ENCODE measurements around the gene MUTYH. TPM values are rescaled to one million over a fixed set of nuclear protein-coding genes. Genes with fewer than 3 reads are reported as not detected.

Gene MUTYH
- total and polyA plus RNA-seq, 2 of the 8 experiments (the other 6 are each of a cell fraction or from before 2014, with no cell fraction given): 51.9 to 65.7 TPM

- FAIRE-seq: no peak
- H3K4me1 ChIP-seq (replicated peaks in 1 of 4; ENCODE audit: control insufficient read depth in 3 of 4, insufficient read depth in 4 of 4, low read length in 3 of 4): no peaks in the 10 kb centered on the region
- no peak overlapping the region for H3K23ac ChIP-seq (ENCODE audit: insufficient read length)
- no peak overlapping the region for H2AK5ac ChIP-seq (ENCODE audit: low read depth, low read length)
- no peaks in the 10 kb centered on the region for H3K79me1 ChIP-seq (ENCODE audit: low read depth, low read length)
- H3K79me2 ChIP-seq (ENCODE audit: control insufficient read depth in 1 of 2, insufficient read depth in 2 of 2, low read length in 2 of 2): no peaks in the 10 kb centered on the region
- no peak overlapping the region for H2BK120ac ChIP-seq (replicated peaks; ENCODE audit: low read depth, low read length)
- H3K23me2 ChIP-seq (ENCODE audit: low read depth, low read length): no peaks in the 10 kb centered on the region
- H2AFZ ChIP-seq (ENCODE audit: low read length): no peak overlapping the region
- no peaks in the 10 kb centered on the region for H3K27me3 ChIP-seq (replicated peaks in 1 of 4; ENCODE audit: control insufficient read depth in 3 of 4, extremely low read depth in 1 of 4, insufficient read depth in 3 of 4, low read length in 3 of 4)
- 81% methylated on average over 3 of the region's 3 CpGs; no CpG with 5 or more reads in 1 of the 2 experiments for WGBS, 2 experiments (ENCODE audit: extremely low coverage in 1 of 2, insufficient coverage in 1 of 2, insufficient read length in 1 of 2, insufficient replicate concordance in 2 of 2, low coverage in 1 of 2, low lambda C conversion rate in 2 of 2, missing lambda C conversion rate in 1 of 2)
- POLR2A ChIA-PET (ENCODE audit: partially characterized antibody): no interaction called here
- H3K9ac ChIP-seq (replicated peaks in 1 of 4; ENCODE audit: extremely low read depth in 1 of 4, low read depth in 3 of 4, low read length in 3 of 4): no peak overlapping the region
- no peak overlapping the region for H4K91ac ChIP-seq (replicated peaks; ENCODE audit: insufficient read length, low read length)
- H4K5ac ChIP-seq (ENCODE audit: insufficient read length, low read depth, low read length): no peak overlapping the region
- H3K27ac ChIP-seq (ENCODE audit: low read depth, low read length): no peak overlapping the region
- H3K4me2 ChIP-seq (ENCODE audit: insufficient read depth in 1 of 2, low read depth in 2 of 2, low read length in 2 of 2): no peak overlapping the region
- no peaks in the 10 kb centered on the region for H3K36me3 ChIP-seq (ENCODE audit: control insufficient read depth in 2 of 4, insufficient read depth in 4 of 4, low read length in 3 of 4)
- no peak overlapping the region for H2BK12ac ChIP-seq (ENCODE audit: low read depth, low read length)
- no peak overlapping the region for H3K4me3 ChIP-seq (ENCODE audit: extremely low read depth in 1 of 4, insufficient read depth in 2 of 4, low read depth in 3 of 4, low read length in 4 of 4)
- no peaks in the 10 kb centered on the region for H4K20me1 ChIP-seq (replicated peaks in 1 of 2; ENCODE audit: control insufficient read depth in 1 of 2, insufficient read depth in 2 of 2, low read length in 2 of 2)
- H3K18ac ChIP-seq (ENCODE audit: extremely low read depth, low read length): no peak overlapping the region
- no peak overlapping the region for H2BK5ac ChIP-seq (ENCODE audit: low read depth, low read length)
- CTCF ChIA-PET (ENCODE audit: partially characterized antibody): interaction anchor here (1.1 to 1.9 kb wide), 3 partner anchors 31 to 116 kb away, joined by 3 to 4 read pairs (median 3); no protein-coding TSS in a partner anchor
- H3K9me3 ChIP-seq (ENCODE audit: insufficient read depth in 2 of 2, low read depth in 1 of 2, low read length in 1 of 2): no peaks in the 10 kb centered on the region
- H2BK20ac ChIP-seq (ENCODE audit: low read length): no peak overlapping the region
- no peak for DNase-seq (ENCODE audit: low read depth in 1 of 2, low spot score in 2 of 2)
- H3K56ac ChIP-seq (replicated peaks; ENCODE audit: insufficient read length, low read depth, low read length): no peak overlapping the region
- H2BK15ac ChIP-seq (ENCODE audit: low read length): no peak overlapping the region
- H4K8ac ChIP-seq (ENCODE audit: extremely low read depth, insufficient read depth, low read length): no peak overlapping the region
- no peak overlapping the region for H3K4ac ChIP-seq (replicated peaks; ENCODE audit: insufficient read length, low read depth, low read length)
- H3K14ac ChIP-seq (ENCODE audit: insufficient read length): no peak overlapping the region
- TF ChIP-seq CBX8 (IDR thresholded peaks at IDR 0.05; ENCODE audit: borderline replicate concordance, low read depth, low read length): no peak
- TF ChIP-seq POLR2A (IDR thresholded peaks at IDR 0.05; ENCODE audit: control extremely low read depth in 1 of 2, low read depth in 2 of 2, low read length in 2 of 2): no peak
- no peak for TF ChIP-seq KDM5A (IDR thresholded peaks at IDR 0.05; ENCODE audit: low read length)
- TF ChIP-seq E2F6 (IDR thresholded peaks at IDR 0.05): no peak
- TF ChIP-seq CHD2 (IDR thresholded peaks at IDR 0.05; ENCODE audit: low read length): no peak
Measured at GRCh38 chr1:45375104-45376090, 35.2 kb upstream of the MUTYH start.
